ENCODE measurements around the gene C17orf114.

Gene C17orf114

GRCh38 chr17:4782652-4783051, 19.5 kb downstream of the C17orf114 start:
- FAIRE-seq (no peak), DNase-seq (ENCODE audit: low spot score) (no peak), ATAC-seq (no peak)
- Histone ChIP-seq H3K36me3 (replicated peaks in 1 of 2; ENCODE audit: control insufficient read depth in 1 of 2, insufficient read depth in 2 of 2, low read length in 2 of 2) (peaks cover 6 to 8% of the 10 kb centered on the region in 2 experiments; a peak in 4 of 5 replicates), H3K4me1 (ENCODE audit: insufficient read depth, low read length) (peaks cover 33% of the 10 kb centered on the region), H2AFZ (ENCODE audit: low read length) (no peak overlapping the region), H3K9me3 (ENCODE audit: low read length) (no peaks in the 10 kb centered on the region), H3K4me2 (ENCODE audit: low read depth, low read length) (no peak overlapping the region), H3K27me3 (ENCODE audit: control insufficient read depth in 1 of 2, insufficient read depth in 2 of 2, low read length in 2 of 2) (no peaks in the 10 kb centered on the region), H3K79me2 (ENCODE audit: insufficient read depth, low read length) (no peaks in the 10 kb centered on the region), H3K27ac (ENCODE audit: extremely low read length, insufficient read depth, low read length) (no peak overlapping the region), H3K9ac (ENCODE audit: insufficient read depth, low read depth, low read length) (no peak overlapping the region), H3K4me3 (replicated peaks in 1 of 3; ENCODE audit: insufficient read depth in 1 of 3, low read depth in 2 of 3, low read length in 3 of 3) (no peak overlapping the region), H4K20me1 (ENCODE audit: insufficient read depth, low read length) (no peaks in the 10 kb centered on the region)
- TF ChIP-seq RFXAP (CRISPR knock-in tag; IDR thresholded peaks at IDR 0.05; ENCODE audit: borderline replicate concordance) (no peak), SOX5 (CRISPR knock-in tag; IDR thresholded peaks at IDR 0.05; ENCODE audit: borderline replicate concordance) (no peak), DDIT3 (CRISPR knock-in tag; IDR thresholded peaks at IDR 0.05) (no peak), AGO1 (IDR thresholded peaks at IDR 0.05; ENCODE audit: low read depth, low read length, poor library complexity, severe bottlenecking) (no peak)
- no TSS peak for BruUV-seq (replicated peaks)
- intact Hi-C loops (cut with micrococcal nuclease; ENCODE audit: unreplicated experiment) (no loop called here), in situ Hi-C loops (cut with HindIII; ENCODE audit: extremely low pct_ligation_motif_present, low pct_unique_long_range_greater_than_20kb) (loop anchor here (10.0 kb wide), 1 partner anchor 48 kb away; the partner anchor contains the start of genes CXCL16, MED11 and ZMYND15)
- POLR2A ChIA-PET, result interaction anchor here (0.6 kb wide), 2 partner anchors 14 to 61 kb away, joined by 3 read pairs; no protein-coding TSS in a partner anchor
- CTCF ChIA-PET (ENCODE audit: low intra/inter-chr PET ratio, low total read pairs), result no interaction called here
- 95% methylated on average over 28 of the region's 28 CpGs for WGBS (ENCODE audit: low lambda C conversion rate)

GRCh38 chr17:4780325-4780955, 21.7 kb downstream of the C17orf114 start:
- in situ Hi-C loops (cut with HindIII; ENCODE audit: extremely low pct_ligation_motif_present, low pct_unique_long_range_greater_than_20kb), result loop anchor here (10.0 kb wide), 1 partner anchor 46 kb away; the partner anchor contains the start of genes CXCL16, MED11 and ZMYND15
- Histone ChIP-seq H2AFZ (ENCODE audit: low read length) (no peak overlapping the region), H3K36me3 (replicated peaks in 1 of 2; ENCODE audit: control insufficient read depth in 1 of 2, insufficient read depth in 2 of 2, low read length in 2 of 2) (peaks cover 5 to 8% of the 10 kb centered on the region in 2 experiments; a peak in 4 of 5 replicates), H3K4me1 (ENCODE audit: insufficient read depth, low read length) (peaks cover 42% of the 10 kb centered on the region), H3K27me3 (ENCODE audit: control insufficient read depth in 1 of 2, insufficient read depth in 2 of 2, low read length in 2 of 2) (no peaks in the 10 kb centered on the region), H3K9ac (ENCODE audit: insufficient read depth, low read depth, low read length) (no peak overlapping the region), H3K9me3 (ENCODE audit: low read length) (no peaks in the 10 kb centered on the region), H3K79me2 (ENCODE audit: insufficient read depth, low read length) (no peaks in the 10 kb centered on the region), H3K27ac (ENCODE audit: extremely low read length, insufficient read depth, low read length) (no peak overlapping the region), H3K4me2 (ENCODE audit: low read depth, low read length) (no peak overlapping the region), H4K20me1 (ENCODE audit: insufficient read depth, low read length) (no peaks in the 10 kb centered on the region), H3K4me3 (replicated peaks in 1 of 3; ENCODE audit: insufficient read depth in 1 of 3, low read depth in 2 of 3, low read length in 3 of 3) (no peak overlapping the region)
- no peak for DNase-seq (ENCODE audit: low spot score)
- 92% methylated on average over 11 of the region's 11 CpGs for WGBS (ENCODE audit: low lambda C conversion rate)
- ChIA-PET POLR2A (interaction anchor here (1.2 to 13.3 kb wide), 5 partner anchors 8 to 48 kb away, joined by 3 to 317 read pairs (median 17); partner anchors contain the start of genes CXCL16, GLTPD2, MED11 and PSMB6), CTCF (ENCODE audit: low intra/inter-chr PET ratio, low total read pairs) (no interaction called here)
- intact Hi-C loops (cut with micrococcal nuclease; ENCODE audit: unreplicated experiment), result no loop called here
- BruUV-seq (replicated peaks), result no TSS peak
- no peak for FAIRE-seq
- ATAC-seq, result no peak
- TF ChIP-seq DBP (CRISPR knock-in tag; IDR thresholded peaks at IDR 0.05; ENCODE audit: not compliant biosample characterization) (no peak), MAFG (CRISPR knock-in tag; IDR thresholded peaks at IDR 0.05) (no peak), SP1 (IDR thresholded peaks at IDR 0.05) (no peak), SP1 (CRISPR knock-in tag; IDR thresholded peaks at IDR 0.05) (no peak), ZFP62 (CRISPR knock-in tag; IDR thresholded peaks at IDR 0.05) (no peak), NFE2L2 (IDR thresholded peaks at IDR 0.05; ENCODE audit: low read length) (no peak), ZNF160 (CRISPR knock-in tag; IDR thresholded peaks at IDR 0.05) (no peak), GATAD1 (CRISPR knock-in tag; IDR thresholded peaks at IDR 0.05) (no peak), BCLAF1 (IDR thresholded peaks at IDR 0.05) (no peak)
